NCI-H2196 (cell line): Measurements from ENCODE around the gene SH3BP1.

ENCODE experiments used
- DNase-seq: peaks from one replicate; lab custom pipeline; 2025; ENCODE audit not compliant: unreplicated experiment; lab: John Stamatoyannopoulos, UW

The SH3BP1 gene

GRCh38 chr22:37616201-37617083 is 23.0 kb upstream of the SH3BP1 start:
- DNase-seq = no peak

- DNase-seq = no peak
Measured at GRCh38 chr22:37617431-37617830, 22.0 kb upstream of the SH3BP1 start.

- DNase-seq = no peak
Measured at GRCh38 chr22:37618072-37618656, 21.3 kb upstream of the SH3BP1 start.

- no peak for DNase-seq
Measured at GRCh38 chr22:37618674-37619073, 20.8 kb upstream of the SH3BP1 start.

GRCh38 chr22:37619991-37620390 is 19.5 kb upstream of the SH3BP1 start:
- DNase-seq = no peak

- no peak for DNase-seq
Measured at GRCh38 chr22:37621352-37621860, 18.1 kb upstream of the SH3BP1 start.

GRCh38 chr22:37623075-37624016 is 16.1 kb upstream of the SH3BP1 start:
- peak; percentile 43 for DNase-seq

- DNase-seq = no peak
Measured at GRCh38 chr22:37624017-37624365, 15.5 kb upstream of the SH3BP1 start.

GRCh38 chr22:37624876-37625275 is 14.6 kb upstream of the SH3BP1 start:
- no peak for DNase-seq

GRCh38 chr22:37625737-37626136 is 13.7 kb upstream of the SH3BP1 start:
- DNase-seq = no peak

GRCh38 chr22:37626144-37626543 is 13.3 kb upstream of the SH3BP1 start:
- no peak for DNase-seq

- DNase-seq = no peak
Measured at GRCh38 chr22:37626556-37627075, 12.9 kb upstream of the SH3BP1 start.

- no peak for DNase-seq
Measured at GRCh38 chr22:37627121-37627520, 12.3 kb upstream of the SH3BP1 start.

GRCh38 chr22:37627545-37627944 is 11.9 kb upstream of the SH3BP1 start:
- no peak for DNase-seq

- DNase-seq = no peak
Measured at GRCh38 chr22:37628830-37629229, 10.6 kb upstream of the SH3BP1 start.

- DNase-seq = no peak
Measured at GRCh38 chr22:37629928-37630327, 9.5 kb upstream of the SH3BP1 start.

GRCh38 chr22:37630839-37631435 is 8.5 kb upstream of the SH3BP1 start:
- DNase-seq = no peak

GRCh38 chr22:37631448-37632173 is 7.9 kb upstream of the SH3BP1 start:
- no peak for DNase-seq

GRCh38 chr22:37632174-37633088 is 7.0 kb upstream of the SH3BP1 start:
- no peak for DNase-seq
